ENCODE measurements around the gene ZRANB3. TPM values are rescaled to one million over a fixed set of nuclear protein-coding genes. Genes with fewer than 3 reads are reported as not detected.
A peak's percentile ranks its signal among the peaks of the same experiment; 100 is the strongest.
"Not testable (repeated sequence)": the region's sequence is repeated elsewhere in the genome, so short reads cannot be mapped to it uniquely, and the experiment has no call there.

Gene ZRANB3
- total RNA-seq, 3 donors from 2014 or later (not counting 1 experiment from before 2014, with no cell fraction given) = 5.0 to 7.7 (median 5.3) TPM

- Histone ChIP-seq H3K27ac (ENCODE audit: low read length) (no peak overlapping the region), H3K27me3 (ENCODE audit: control insufficient read depth, insufficient read depth, low read length) (no peaks in the 10 kb centered on the region), H3K4me1 (ENCODE audit: control insufficient read depth, insufficient read depth, low read length) (no peaks in the 10 kb centered on the region), H3K36me3 (ENCODE audit: control insufficient read depth, insufficient read depth, low read length) (no peaks in the 10 kb centered on the region), H3K4me3 (ENCODE audit: low read length) (no peak overlapping the region), H3K9me3 (ENCODE audit: control insufficient read depth, insufficient read depth, low read length) (no peaks in the 10 kb centered on the region)
- H3K27ac Mint-ChIP-seq = no peak overlapping the region
- H3K9me3 Mint-ChIP-seq = no peaks in the 10 kb centered on the region
- intact Hi-C loops (cut with micrococcal nuclease) = no loop called here
- no peak overlapping the region for H3K4me3 Mint-ChIP-seq
- 99% methylated on average over 4 of the region's 4 CpGs for WGBS (ENCODE audit: insufficient coverage)
- H3K36me3 Mint-ChIP-seq = no peaks in the 10 kb centered on the region
- DNase-seq = no peak
- TF ChIP-seq, protein P1, sequence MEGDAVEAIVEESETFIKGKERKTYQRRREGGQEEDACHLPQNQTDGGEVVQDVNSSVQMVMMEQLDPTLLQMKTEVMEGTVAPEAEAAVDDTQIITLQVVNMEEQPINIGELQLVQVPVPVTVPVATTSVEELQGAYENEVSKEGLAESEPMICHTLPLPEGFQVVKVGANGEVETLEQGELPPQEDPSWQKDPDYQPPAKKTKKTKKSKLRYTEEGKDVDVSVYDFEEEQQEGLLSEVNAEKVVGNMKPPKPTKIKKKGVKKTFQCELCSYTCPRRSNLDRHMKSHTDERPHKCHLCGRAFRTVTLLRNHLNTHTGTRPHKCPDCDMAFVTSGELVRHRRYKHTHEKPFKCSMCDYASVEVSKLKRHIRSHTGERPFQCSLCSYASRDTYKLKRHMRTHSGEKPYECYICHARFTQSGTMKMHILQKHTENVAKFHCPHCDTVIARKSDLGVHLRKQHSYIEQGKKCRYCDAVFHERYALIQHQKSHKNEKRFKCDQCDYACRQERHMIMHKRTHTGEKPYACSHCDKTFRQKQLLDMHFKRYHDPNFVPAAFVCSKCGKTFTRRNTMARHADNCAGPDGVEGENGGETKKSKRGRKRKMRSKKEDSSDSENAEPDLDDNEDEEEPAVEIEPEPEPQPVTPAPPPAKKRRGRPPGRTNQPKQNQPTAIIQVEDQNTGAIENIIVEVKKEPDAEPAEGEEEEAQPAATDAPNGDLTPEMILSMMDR (IDR thresholded peaks at IDR 0.05) = no peak
- ATAC-seq = no peak
- H3K4me1 Mint-ChIP-seq = peaks cover 21 to 22% of the 10 kb centered on the region in 2 donors
- no peaks in the 10 kb centered on the region for H3K27me3 Mint-ChIP-seq (ENCODE audit: low read depth in 2 of 2)
Measured at GRCh38 chr2:135552887-135553286, 21.9 kb upstream of the ZRANB3 start.

DNA sequence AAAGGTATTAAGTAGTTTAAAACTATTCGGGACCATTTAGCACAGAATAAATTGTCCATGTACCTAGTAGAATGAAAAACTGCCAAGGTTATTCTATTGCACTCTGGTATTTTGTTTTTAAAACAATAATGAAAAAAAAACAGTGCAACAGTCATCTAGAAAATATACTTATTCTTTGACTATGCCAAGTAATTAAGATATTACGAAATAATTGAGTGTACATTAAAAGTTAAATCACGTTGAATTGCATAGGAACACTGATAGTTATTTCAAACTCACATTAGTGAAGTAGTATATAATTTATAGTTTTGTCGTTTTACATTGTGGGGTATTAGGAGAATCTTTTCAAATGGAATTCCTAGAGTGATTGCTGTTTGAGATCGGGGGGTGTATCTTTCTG is 20.3 kb upstream of the ZRANB3 start:
- Mint-ChIP-seq H3K27me3 (ENCODE audit: low read depth in 2 of 2) (no peaks in the 10 kb centered on the region), H3K4me3 (no peak overlapping the region), H3K27ac (no peak overlapping the region), H3K4me1 (peaks cover 11 to 19% of the 10 kb centered on the region in 2 donors), H3K9me3 (no peaks in the 10 kb centered on the region), H3K36me3 (no peaks in the 10 kb centered on the region)
- intact Hi-C loops (cut with micrococcal nuclease) = no loop called here
- 94% methylated on average over 3 of the region's 5 CpGs for WGBS (ENCODE audit: insufficient coverage)
- H3K4me1 ChIP-seq (ENCODE audit: control insufficient read depth, insufficient read depth, low read length) = no peaks in the 10 kb centered on the region
- H3K36me3 ChIP-seq (ENCODE audit: control insufficient read depth, insufficient read depth, low read length) = peaks cover 1% of the 10 kb centered on the region
- TF ChIP-seq, protein P1 (IDR thresholded peaks at IDR 0.05) = no peak
- H3K4me3 ChIP-seq (ENCODE audit: low read length) = no peak overlapping the region
- no peaks in the 10 kb centered on the region for H3K27me3 ChIP-seq (ENCODE audit: control insufficient read depth, insufficient read depth, low read length)
- DNase-seq = no peak
- H3K9me3 ChIP-seq (ENCODE audit: control insufficient read depth, insufficient read depth, low read length) = no peaks in the 10 kb centered on the region
- no peak for ATAC-seq
- H3K27ac ChIP-seq (ENCODE audit: low read length) = no peak overlapping the region

DNA sequence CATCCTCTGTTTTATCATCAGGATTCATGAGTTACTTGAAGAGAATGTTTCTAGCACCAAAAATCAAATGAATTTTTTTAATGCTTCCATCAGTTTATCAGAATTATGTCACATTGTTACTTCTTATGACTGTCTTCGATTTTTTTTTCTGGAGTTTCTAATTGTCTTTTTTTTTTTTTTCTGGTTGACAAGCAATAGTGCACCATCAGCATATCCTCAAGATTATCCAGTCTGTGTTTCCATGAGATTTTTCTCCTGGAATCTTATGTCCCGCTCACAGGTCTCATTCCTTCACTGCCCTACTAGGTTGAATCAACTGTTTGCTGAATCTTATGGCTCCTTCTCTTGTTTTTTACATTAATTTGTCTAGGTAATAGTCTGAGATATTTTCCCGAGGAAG is 16.3 kb upstream of the ZRANB3 start:
- DNase-seq = no peak
- no peaks in the 10 kb centered on the region for H3K36me3 Mint-ChIP-seq
- no peak overlapping the region for H3K27ac Mint-ChIP-seq
- H3K4me1 Mint-ChIP-seq = peaks cover 13 to 20% of the 10 kb centered on the region in 2 donors
- no peak overlapping the region for H3K27ac ChIP-seq (ENCODE audit: low read length)
- WGBS (ENCODE audit: insufficient coverage) = 100% methylated on average over 2 of the region's 3 CpGs
- no peaks in the 10 kb centered on the region for H3K27me3 ChIP-seq (ENCODE audit: control insufficient read depth, insufficient read depth, low read length)
- H3K4me3 ChIP-seq (ENCODE audit: low read length) = no peak overlapping the region
- H3K36me3 ChIP-seq (ENCODE audit: control insufficient read depth, insufficient read depth, low read length) = peaks cover 4% of the 10 kb centered on the region
- no peaks in the 10 kb centered on the region for H3K27me3 Mint-ChIP-seq (ENCODE audit: low read depth in 2 of 2)
- H3K4me1 ChIP-seq (ENCODE audit: control insufficient read depth, insufficient read depth, low read length) = no peaks in the 10 kb centered on the region
- TF ChIP-seq, protein P1 (IDR thresholded peaks at IDR 0.05) = no peak
- H3K4me3 Mint-ChIP-seq = no peak overlapping the region
- no peaks in the 10 kb centered on the region for H3K9me3 ChIP-seq (ENCODE audit: control insufficient read depth, insufficient read depth, low read length)
- intact Hi-C loops (cut with micrococcal nuclease) = no loop called here
- no peak for ATAC-seq
- no peaks in the 10 kb centered on the region for H3K9me3 Mint-ChIP-seq

DNA sequence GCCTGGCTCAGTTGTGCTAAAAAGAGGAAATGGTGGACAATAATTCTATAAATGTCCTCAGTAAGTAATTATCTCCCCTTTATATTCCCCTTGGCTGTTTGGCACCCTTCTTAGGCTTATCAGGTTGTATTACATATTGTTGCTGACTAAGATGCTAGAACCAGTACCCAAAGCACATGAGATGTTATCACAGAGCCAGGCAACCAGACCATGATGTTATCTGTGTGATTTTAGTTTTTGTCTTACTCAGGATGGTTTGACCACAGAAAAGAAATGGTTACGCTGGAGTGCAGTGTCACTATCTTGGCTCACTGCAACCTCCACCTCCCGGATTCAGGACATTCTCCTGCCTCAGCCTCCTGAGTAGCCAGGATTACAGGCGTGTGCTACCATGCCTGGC is 15.4 kb upstream of the ZRANB3 start:
- Mint-ChIP-seq H3K9me3 (no peaks in the 10 kb centered on the region), H3K4me3 (no peak overlapping the region), H3K36me3 (no peaks in the 10 kb centered on the region), H3K4me1 (peaks cover 13 to 20% of the 10 kb centered on the region in 2 donors), H3K27ac (no peak overlapping the region), H3K27me3 (ENCODE audit: low read depth in 2 of 2) (no peaks in the 10 kb centered on the region)
- intact Hi-C loops (cut with micrococcal nuclease) = no loop called here
- Histone ChIP-seq H3K36me3 (ENCODE audit: control insufficient read depth, insufficient read depth, low read length) (peaks cover 4% of the 10 kb centered on the region), H3K27ac (ENCODE audit: low read length) (no peak overlapping the region), H3K4me3 (ENCODE audit: low read length) (no peak overlapping the region), H3K4me1 (ENCODE audit: control insufficient read depth, insufficient read depth, low read length) (no peaks in the 10 kb centered on the region), H3K27me3 (ENCODE audit: control insufficient read depth, insufficient read depth, low read length) (no peaks in the 10 kb centered on the region), H3K9me3 (ENCODE audit: control insufficient read depth, insufficient read depth, low read length) (no peaks in the 10 kb centered on the region)
- WGBS (ENCODE audit: insufficient coverage) = 79% methylated on average over 3 of the region's 3 CpGs
- ATAC-seq (peak in 1 of 3 donors; percentile 57), DNase-seq (no peak)
- TF ChIP-seq, protein P1 (IDR thresholded peaks at IDR 0.05) = no peak

DNA sequence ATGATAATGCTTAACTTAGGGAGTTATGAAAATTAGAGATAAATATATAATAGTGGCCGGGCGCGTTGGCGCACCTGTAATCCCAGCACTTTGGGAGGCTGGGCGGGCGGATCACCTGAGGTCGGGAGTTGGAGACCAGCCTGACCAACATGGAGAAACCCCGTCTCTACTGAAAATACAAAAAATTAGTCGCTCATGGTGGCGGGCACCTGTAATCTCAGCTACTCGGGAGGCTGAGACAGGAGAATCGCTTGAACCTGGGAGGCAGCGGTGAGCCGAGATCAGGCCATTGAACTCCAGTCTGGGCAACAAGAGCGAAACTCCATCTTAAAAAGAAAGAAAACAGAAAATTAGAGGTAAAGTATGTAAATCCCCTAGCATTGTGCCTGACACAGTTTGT is 2.5 kb upstream of the ZRANB3 start:
- H3K4me3 ChIP-seq (ENCODE audit: low read length); ATAC-seq; H3K27me3 ChIP-seq (ENCODE audit: control insufficient read depth, insufficient read depth, low read length); DNase-seq; H3K9me3 ChIP-seq (ENCODE audit: control insufficient read depth, insufficient read depth, low read length); H3K27ac ChIP-seq (ENCODE audit: low read length); intact Hi-C loops (cut with micrococcal nuclease); H3K36me3 Mint-ChIP-seq; H3K27me3 Mint-ChIP-seq (ENCODE audit: low read depth in 2 of 2); H3K27ac Mint-ChIP-seq; H3K36me3 ChIP-seq (ENCODE audit: control insufficient read depth, insufficient read depth, low read length); H3K4me3 Mint-ChIP-seq; H3K9me3 Mint-ChIP-seq; H3K4me1 ChIP-seq (ENCODE audit: control insufficient read depth, insufficient read depth, low read length): not testable (repeated sequence)
- H3K4me1 Mint-ChIP-seq = peaks cover 10 to 20% of the 10 kb centered on the region in 2 donors
- 98% methylated on average over 15 of the region's 15 CpGs for WGBS (ENCODE audit: insufficient coverage)
